Panc1 (cell line): ENCODE results near the gene LMO1. TPM values are rescaled to one million over a fixed set of nuclear protein-coding genes. Genes with fewer than 3 reads are reported as not detected.
A peak's percentile ranks its signal among the peaks of the same experiment; 100 is the strongest.

Source experiments
- ATAC-seq: fragments of 200-7000 bp; cut with Tn5 transposase; 2 replicates; pipeline ENCODE4 v1.9.1; 2020; ENCODE audit warnings: mild to moderate bottlenecking, moderate library complexity
- BruUV-seq: library from RNA; stranded (reverse); fragments of 400-500 nt; replicated peaks from 2 replicates; lab custom pipeline; 2021; lab: Mats Ljungman, UMichigan
- CTCF ChIA-PET: fragments of 300-600 bp; sonication (Branson Sonifier 250); formaldehyde crosslinking; loops from one replicate; lab custom pipeline; 2022; ENCODE audit warnings: antibody characterized with exemption; lab: Charles Lee
- POLR2A ChIA-PET: fragments of 300-600 bp; sonication (Branson Sonifier 250); formaldehyde crosslinking; loops from one replicate; lab custom pipeline; 2022; ENCODE audit warnings: antibody characterized with exemption; lab: Charles Lee
- DNase-seq: peaks from one replicate; pipeline ENCODE4 v3.0.0-alpha.2; 2010; ENCODE audit warnings: low read depth, low spot score
- H3K27ac ChIP-seq: 2 replicates; pipeline ENCODE4 v1.5.1; 2011; ENCODE audit warnings: mild to moderate bottlenecking, low read length, inconsistent platforms
- H3K27me3 ChIP-seq: fragments of 200-500 bp; sonication (Bioruptor generic); 2 replicates; pipeline ENCODE4 v1.6.0; 2014; ENCODE audit warnings: low read length, inconsistent platforms; ENCODE audit not compliant: control insufficient read depth, insufficient read depth
- H3K36me3 ChIP-seq: fragments of 200-500 bp; sonication (Bioruptor generic); 2 replicates; pipeline ENCODE4 v1.5.1; 2014; ENCODE audit warnings: inconsistent platforms, mild to moderate bottlenecking, low read length, moderate library complexity; ENCODE audit not compliant: control insufficient read depth, insufficient read depth
- H3K4me1 ChIP-seq: 2 replicates; pipeline ENCODE4 v1.5.1; 2011; ENCODE audit warnings: inconsistent platforms, mild to moderate bottlenecking, low read length, moderate library complexity; ENCODE audit not compliant: control insufficient read depth, insufficient read depth
- H3K4me3 ChIP-seq, 2 experiments: 2 replicates each; pipeline ENCODE4 v1.5.1; 2011 to 2012; ENCODE audit warnings: low read depth in 2 of 2, low read length in 2 of 2, mild to moderate bottlenecking in 2 of 2, inconsistent platforms in 1 of 2, moderate library complexity in 1 of 2
- H3K9me3 ChIP-seq: fragments of 200-500 bp; sonication (Bioruptor generic); 2 replicates; pipeline ENCODE4 v1.5.1; 2014; ENCODE audit warnings: low read depth, mild to moderate bottlenecking, inconsistent platforms, low read length, moderate library complexity; ENCODE audit not compliant: control insufficient read depth, insufficient read depth
- CTCF ChIP-seq: fragments of 450-650 bp; IDR thresholded peaks from 2 replicates; pipeline ENCODE4 v1.5.1; 2017; ENCODE audit warnings: mild to moderate bottlenecking
- POLR2AphosphoS5 ChIP-seq: IDR thresholded peaks from 2 replicates; pipeline ENCODE4 v1.6.1; 2012; ENCODE audit warnings: mild to moderate bottlenecking, low read depth, low read length, moderate library complexity
- REST ChIP-seq, 2 experiments: IDR thresholded peaks; 2 replicates each; pipeline ENCODE4 v1.6.1; 2011 to 2012; ENCODE audit warnings: low read depth in 2 of 2, control low read depth in 1 of 2, low read length in 1 of 2, mild to moderate bottlenecking in 1 of 2, moderate library complexity in 1 of 2; ENCODE audit not compliant: insufficient read depth in 1 of 2
- SIN3A ChIP-seq: IDR thresholded peaks from 2 replicates; pipeline ENCODE4 v1.6.1; 2012; ENCODE audit warnings: low read depth, mild to moderate bottlenecking, low read length, moderate library complexity, borderline replicate concordance; ENCODE audit not compliant: insufficient read depth
- TCF7L2 ChIP-seq: IDR thresholded peaks from 2 replicates; pipeline ENCODE4 v1.6.1; 2011; ENCODE audit warnings: mild to moderate bottlenecking, low read depth, low read length, inconsistent platforms
- in situ Hi-C: cut with HindIII; loops from 2 replicates; pipeline ENCODE4 v1.10.0; 2016; ENCODE audit warnings: low sequenced_read_pairs, low pct_unique_long_range_greater_than_20kb
- intact Hi-C: fragments of 100-400 bp; cut with micrococcal nuclease; formaldehyde crosslinking; loops from one replicate; pipeline ENCODE4 v1.10.0; 2022; ENCODE audit not compliant: unreplicated experiment
- total RNA-seq: library from RNA; stranded (reverse); gene quantifications from one replicate; pipeline ENCODE4 v1.2.1, GENCODE V29; 2021; ENCODE audit not compliant: unreplicated experiment

Gene LMO1
- total RNA-seq, 1 experiment from 2014 or later = not detected

- ATAC-seq = peak; percentile 13; the same call in 1 of the 2 replicates
- no peaks in the 10 kb centered on the region for H3K36me3 ChIP-seq
- ChIA-PET CTCF (no interaction called here), POLR2A (interaction anchor here (0.6 kb wide), 1 partner anchor 833 kb away, joined by 4 read pairs; no protein-coding TSS in a partner anchor)
- in situ Hi-C loops = no loop called here
- DNase-seq = no peak
- no peaks in the 10 kb centered on the region; the same call in 1 of the 2 replicates for H3K27me3 ChIP-seq
- H3K9me3 ChIP-seq = no peaks in the 10 kb centered on the region
- TF ChIP-seq CTCF (no peak), TCF7L2 (no peak), SIN3A (no peak), POLR2AphosphoS5 (no peak)
- no peaks in the 10 kb centered on the region for H3K4me1 ChIP-seq
- H3K4me3 ChIP-seq = no peak overlapping the region
- H3K27ac ChIP-seq = no peak overlapping the region
- intact Hi-C loops = no loop called here
- BruUV-seq = no TSS peak
Measured at GRCh38 chr11:8283465-8284230, 20.0 kb upstream of the LMO1 start.

- Histone ChIP-seq H3K27ac (no peak overlapping the region), H3K27me3 (peaks cover 2% of the 10 kb centered on the region; the same call in 1 of the 2 replicates), H3K36me3 (no peaks in the 10 kb centered on the region), H3K4me3 (no peak overlapping the region), H3K9me3 (no peaks in the 10 kb centered on the region), H3K4me1 (no peaks in the 10 kb centered on the region)
- intact Hi-C loops = no loop called here
- no peak for TF ChIP-seq CTCF
- TF ChIP-seq TCF7L2 = no peak
- TF ChIP-seq REST (IDR thresholded peaks at IDR 0.05; ENCODE audit: insufficient read depth in 1 of 2, low read depth in 2 of 2, low read length in 1 of 2) = no peak
- no peak for TF ChIP-seq POLR2AphosphoS5
- no peak for TF ChIP-seq SIN3A
- POLR2A ChIA-PET = no interaction called here
- BruUV-seq = no TSS peak
- DNase-seq = no peak
- CTCF ChIA-PET = no interaction called here
- ATAC-seq = no peak
- in situ Hi-C loops = no loop called here
Measured at GRCh38 chr11:8283100-8283464, 19.4 kb upstream of the LMO1 start.
